ENCODE measurements around the gene KIAA1328. TPM values are rescaled to one million over a fixed set of nuclear protein-coding genes. Genes with fewer than 3 reads are reported as not detected.
A peak's percentile ranks its signal among the peaks of the same experiment; 100 is the strongest.

KIAA1328 gene
- total and polyA plus RNA-seq, 9 of the 15 experiments (the other 6 are each of a cell fraction or from before 2014, with no cell fraction given) = 4.0 to 8.6 (median 7.4) TPM

- TF ChIP-seq, protein P1, sequence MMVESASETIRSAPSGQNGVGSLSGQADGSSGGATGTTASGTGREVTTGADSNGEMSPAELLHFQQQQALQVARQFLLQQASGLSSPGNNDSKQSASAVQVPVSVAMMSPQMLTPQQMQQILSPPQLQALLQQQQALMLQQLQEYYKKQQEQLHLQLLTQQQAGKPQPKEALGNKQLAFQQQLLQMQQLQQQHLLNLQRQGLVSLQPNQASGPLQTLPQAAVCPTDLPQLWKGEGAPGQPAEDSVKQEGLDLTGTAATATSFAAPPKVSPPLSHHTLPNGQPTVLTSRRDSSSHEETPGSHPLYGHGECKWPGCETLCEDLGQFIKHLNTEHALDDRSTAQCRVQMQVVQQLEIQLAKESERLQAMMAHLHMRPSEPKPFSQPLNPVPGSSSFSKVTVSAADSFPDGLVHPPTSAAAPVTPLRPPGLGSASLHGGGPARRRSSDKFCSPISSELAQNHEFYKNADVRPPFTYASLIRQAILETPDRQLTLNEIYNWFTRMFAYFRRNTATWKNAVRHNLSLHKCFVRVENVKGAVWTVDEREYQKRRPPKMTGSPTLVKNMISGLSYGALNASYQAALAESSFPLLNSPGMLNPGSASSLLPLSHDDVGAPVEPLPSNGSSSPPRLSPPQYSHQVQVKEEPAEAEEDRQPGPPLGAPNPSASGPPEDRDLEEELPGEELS (CRISPR knock-in tag; IDR thresholded peaks at IDR 0.05; ENCODE audit: borderline replicate concordance) = no peak
- TF ChIP-seq ATF7 (IDR thresholded peaks at IDR 0.05) (0 out of 2 replicates have a peak, but pooled peaks have one; percentile 40), ZNF830 (CRISPR knock-in tag; IDR thresholded peaks at IDR 0.05) (no peak), HSF4 (CRISPR knock-in tag; IDR thresholded peaks at IDR 0.05; ENCODE audit: borderline replicate concordance) (0 out of 2 replicates have a peak, but pooled peaks have one; percentile 39), FUS (optimal IDR thresholded peaks at IDR 0.05; ENCODE audit: low read depth, low read length) (no peak), CBX8 (IDR thresholded peaks at IDR 0.05; ENCODE audit: borderline replicate concordance, extremely low read depth, low read depth, low read length, poor library complexity, severe bottlenecking) (no peak), ZNF764 (CRISPR knock-in tag; IDR thresholded peaks at IDR 0.05; ENCODE audit: low read depth) (no peak), ETV1 (tag; conservative IDR thresholded peaks at IDR 0.05; ENCODE audit: low read depth) (peak; percentile 26; the same call in 1 of the 2 replicates), SOX6 (IDR thresholded peaks at IDR 0.05) (no peak), FOXK2 (conservative IDR thresholded peaks at IDR 0.05 in 1 of 2, IDR thresholded peaks at IDR 0.05 in 1 of 2; ENCODE audit: low read depth in 2 of 2) (peak in 1 of 2 experiments; percentile 61; a peak in 2 of 4 replicates), BMI1 (IDR thresholded peaks at IDR 0.05; ENCODE audit: low read length) (no peak), PHF8 (IDR thresholded peaks at IDR 0.05; ENCODE audit: borderline replicate concordance, low read length) (no peak)
- TF ChIP-seq, protein P2, sequence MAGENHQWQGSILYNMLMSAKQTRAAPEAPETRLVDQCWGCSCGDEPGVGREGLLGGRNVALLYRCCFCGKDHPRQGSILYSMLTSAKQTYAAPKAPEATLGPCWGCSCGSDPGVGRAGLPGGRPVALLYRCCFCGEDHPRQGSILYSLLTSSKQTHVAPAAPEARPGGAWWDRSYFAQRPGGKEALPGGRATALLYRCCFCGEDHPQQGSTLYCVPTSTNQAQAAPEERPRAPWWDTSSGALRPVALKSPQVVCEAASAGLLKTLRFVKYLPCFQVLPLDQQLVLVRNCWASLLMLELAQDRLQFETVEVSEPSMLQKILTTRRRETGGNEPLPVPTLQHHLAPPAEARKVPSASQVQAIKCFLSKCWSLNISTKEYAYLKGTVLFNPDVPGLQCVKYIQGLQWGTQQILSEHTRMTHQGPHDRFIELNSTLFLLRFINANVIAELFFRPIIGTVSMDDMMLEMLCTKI (IDR thresholded peaks at IDR 0.05; ENCODE audit: partially characterized antibody) = no peak
- TF ChIP-seq, protein P3, sequence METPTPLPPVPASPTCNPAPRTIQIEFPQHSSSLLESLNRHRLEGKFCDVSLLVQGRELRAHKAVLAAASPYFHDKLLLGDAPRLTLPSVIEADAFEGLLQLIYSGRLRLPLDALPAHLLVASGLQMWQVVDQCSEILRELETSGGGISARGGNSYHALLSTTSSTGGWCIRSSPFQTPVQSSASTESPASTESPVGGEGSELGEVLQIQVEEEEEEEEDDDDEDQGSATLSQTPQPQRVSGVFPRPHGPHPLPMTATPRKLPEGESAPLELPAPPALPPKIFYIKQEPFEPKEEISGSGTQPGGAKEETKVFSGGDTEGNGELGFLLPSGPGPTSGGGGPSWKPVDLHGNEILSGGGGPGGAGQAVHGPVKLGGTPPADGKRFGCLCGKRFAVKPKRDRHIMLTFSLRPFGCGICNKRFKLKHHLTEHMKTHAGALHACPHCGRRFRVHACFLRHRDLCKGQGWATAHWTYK (CRISPR knock-in tag; IDR thresholded peaks at IDR 0.05) = no peak
- TF ChIP-seq, protein P4, sequence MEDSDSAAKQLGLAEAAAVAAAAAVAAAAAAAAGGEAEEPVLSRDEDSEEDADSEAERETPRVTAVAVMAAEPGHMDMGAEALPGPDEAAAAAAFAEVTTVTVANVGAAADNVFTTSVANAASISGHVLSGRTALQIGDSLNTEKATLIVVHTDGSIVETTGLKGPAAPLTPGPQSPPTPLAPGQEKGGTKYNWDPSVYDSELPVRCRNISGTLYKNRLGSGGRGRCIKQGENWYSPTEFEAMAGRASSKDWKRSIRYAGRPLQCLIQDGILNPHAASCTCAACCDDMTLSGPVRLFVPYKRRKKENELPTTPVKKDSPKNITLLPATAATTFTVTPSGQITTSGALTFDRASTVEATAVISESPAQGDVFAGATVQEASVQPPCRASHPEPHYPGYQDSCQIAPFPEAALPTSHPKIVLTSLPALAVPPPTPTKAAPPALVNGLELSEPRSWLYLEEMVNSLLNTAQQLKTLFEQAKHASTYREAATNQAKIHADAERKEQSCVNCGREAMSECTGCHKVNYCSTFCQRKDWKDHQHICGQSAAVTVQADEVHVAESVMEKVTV (CRISPR knock-in tag; IDR thresholded peaks at IDR 0.05) = no peak
- TF ChIP-seq, protein P5, sequence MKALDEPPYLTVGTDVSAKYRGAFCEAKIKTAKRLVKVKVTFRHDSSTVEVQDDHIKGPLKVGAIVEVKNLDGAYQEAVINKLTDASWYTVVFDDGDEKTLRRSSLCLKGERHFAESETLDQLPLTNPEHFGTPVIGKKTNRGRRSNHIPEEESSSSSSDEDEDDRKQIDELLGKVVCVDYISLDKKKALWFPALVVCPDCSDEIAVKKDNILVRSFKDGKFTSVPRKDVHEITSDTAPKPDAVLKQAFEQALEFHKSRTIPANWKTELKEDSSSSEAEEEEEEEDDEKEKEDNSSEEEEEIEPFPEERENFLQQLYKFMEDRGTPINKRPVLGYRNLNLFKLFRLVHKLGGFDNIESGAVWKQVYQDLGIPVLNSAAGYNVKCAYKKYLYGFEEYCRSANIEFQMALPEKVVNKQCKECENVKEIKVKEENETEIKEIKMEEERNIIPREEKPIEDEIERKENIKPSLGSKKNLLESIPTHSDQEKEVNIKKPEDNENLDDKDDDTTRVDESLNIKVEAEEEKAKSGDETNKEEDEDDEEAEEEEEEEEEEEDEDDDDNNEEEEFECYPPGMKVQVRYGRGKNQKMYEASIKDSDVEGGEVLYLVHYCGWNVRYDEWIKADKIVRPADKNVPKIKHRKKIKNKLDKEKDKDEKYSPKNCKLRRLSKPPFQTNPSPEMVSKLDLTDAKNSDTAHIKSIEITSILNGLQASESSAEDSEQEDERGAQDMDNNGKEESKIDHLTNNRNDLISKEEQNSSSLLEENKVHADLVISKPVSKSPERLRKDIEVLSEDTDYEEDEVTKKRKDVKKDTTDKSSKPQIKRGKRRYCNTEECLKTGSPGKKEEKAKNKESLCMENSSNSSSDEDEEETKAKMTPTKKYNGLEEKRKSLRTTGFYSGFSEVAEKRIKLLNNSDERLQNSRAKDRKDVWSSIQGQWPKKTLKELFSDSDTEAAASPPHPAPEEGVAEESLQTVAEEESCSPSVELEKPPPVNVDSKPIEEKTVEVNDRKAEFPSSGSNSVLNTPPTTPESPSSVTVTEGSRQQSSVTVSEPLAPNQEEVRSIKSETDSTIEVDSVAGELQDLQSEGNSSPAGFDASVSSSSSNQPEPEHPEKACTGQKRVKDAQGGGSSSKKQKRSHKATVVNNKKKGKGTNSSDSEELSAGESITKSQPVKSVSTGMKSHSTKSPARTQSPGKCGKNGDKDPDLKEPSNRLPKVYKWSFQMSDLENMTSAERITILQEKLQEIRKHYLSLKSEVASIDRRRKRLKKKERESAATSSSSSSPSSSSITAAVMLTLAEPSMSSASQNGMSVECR (CRISPR knock-in tag; IDR thresholded peaks at IDR 0.05) = no peak
Observed at GRCh38 chr18:36828157-36828629, 734 bp upstream of the KIAA1328 start (continued).

Measured in K562 (cell line).